ENCODE data around the gene CPNE8. TPM values are rescaled to one million over a fixed set of nuclear protein-coding genes. Genes with fewer than 3 reads are reported as not detected.

The CPNE8 gene
- total and polyA plus RNA-seq, 2 experiments from 2014 or later: 5.9 to 14.5 TPM

- no peak for DNase-seq (ENCODE audit: low spot score)
- H3K9me3 ChIP-seq (ENCODE audit: low read depth): no peaks in the 10 kb centered on the region
- H3K4me1 ChIP-seq (ENCODE audit: insufficient read depth): no peaks in the 10 kb centered on the region
- no peak overlapping the region for H3K4me2 ChIP-seq
- H2AFZ ChIP-seq: no peak overlapping the region
- H3K9me2 ChIP-seq (replicated peaks; ENCODE audit: insufficient read depth): no peaks in the 10 kb centered on the region
- H3K27me3 ChIP-seq: no peaks in the 10 kb centered on the region
- H3K27ac ChIP-seq: no peak overlapping the region
- TF ChIP-seq EZH2 (IDR thresholded peaks at IDR 0.05; ENCODE audit: borderline replicate concordance) (no peak), EZH2phosphoT487 (IDR thresholded peaks at IDR 0.05; ENCODE audit: low read depth, severe bottlenecking, unreplicated experiment) (no peak), CTCF (IDR thresholded peaks at IDR 0.05; ENCODE audit: poor library complexity) (no peak)
- no peaks in the 10 kb centered on the region for H4K20me1 ChIP-seq (ENCODE audit: insufficient read depth, poor library complexity, severe bottlenecking)
- no peaks in the 10 kb centered on the region for H3K79me2 ChIP-seq
- WGBS (ENCODE audit: low lambda C conversion rate, missing lambda C conversion rate): 87% methylated on average over 2 of the region's 2 CpGs
- no peak overlapping the region for H3K4me3 ChIP-seq
- no peaks in the 10 kb centered on the region for H3K36me3 ChIP-seq (replicated peaks; ENCODE audit: insufficient read depth, low read depth)
These were observed 214.2 kb downstream of the CPNE8 start for GRCh38 chr12:38691164-38691563.

GRCh38 chr12:38690646-38691045 lies 214.7 kb downstream of the CPNE8 start:
- H3K4me1 ChIP-seq (ENCODE audit: insufficient read depth): no peaks in the 10 kb centered on the region
- TF ChIP-seq CTCF (IDR thresholded peaks at IDR 0.05; ENCODE audit: poor library complexity) (no peak), EZH2phosphoT487 (IDR thresholded peaks at IDR 0.05; ENCODE audit: low read depth, severe bottlenecking, unreplicated experiment) (no peak), EZH2 (IDR thresholded peaks at IDR 0.05; ENCODE audit: borderline replicate concordance) (no peak)
- H3K9me2 ChIP-seq (replicated peaks; ENCODE audit: insufficient read depth): no peaks in the 10 kb centered on the region
- no peak overlapping the region for H3K4me3 ChIP-seq
- no peaks in the 10 kb centered on the region for H3K36me3 ChIP-seq (replicated peaks; ENCODE audit: insufficient read depth, low read depth)
- no peaks in the 10 kb centered on the region for H3K9me3 ChIP-seq (ENCODE audit: low read depth)
- H2AFZ ChIP-seq: no peak overlapping the region
- H3K27ac ChIP-seq: no peak overlapping the region
- no peaks in the 10 kb centered on the region for H3K27me3 ChIP-seq
- no peaks in the 10 kb centered on the region for H4K20me1 ChIP-seq (ENCODE audit: insufficient read depth, poor library complexity, severe bottlenecking)
- no peak overlapping the region for H3K4me2 ChIP-seq
- no peak for DNase-seq (ENCODE audit: low spot score)
- no peaks in the 10 kb centered on the region for H3K79me2 ChIP-seq

GRCh38 chr12:38689704-38690103 lies 215.7 kb downstream of the CPNE8 start:
- Histone ChIP-seq H3K4me1 (ENCODE audit: insufficient read depth) (no peaks in the 10 kb centered on the region), H3K79me2 (no peaks in the 10 kb centered on the region), H3K36me3 (replicated peaks; ENCODE audit: insufficient read depth, low read depth) (no peaks in the 10 kb centered on the region), H3K27me3 (no peaks in the 10 kb centered on the region), H3K9me2 (replicated peaks; ENCODE audit: insufficient read depth) (no peaks in the 10 kb centered on the region), H2AFZ (no peak overlapping the region), H4K20me1 (ENCODE audit: insufficient read depth, poor library complexity, severe bottlenecking) (no peaks in the 10 kb centered on the region), H3K4me3 (no peak overlapping the region), H3K9me3 (ENCODE audit: low read depth) (no peaks in the 10 kb centered on the region), H3K4me2 (no peak overlapping the region), H3K27ac (no peak overlapping the region)
- 90% methylated on average over 5 of the region's 5 CpGs for WGBS (ENCODE audit: low lambda C conversion rate, missing lambda C conversion rate)
- TF ChIP-seq EZH2 (IDR thresholded peaks at IDR 0.05; ENCODE audit: borderline replicate concordance) (no peak), EZH2phosphoT487 (IDR thresholded peaks at IDR 0.05; ENCODE audit: low read depth, severe bottlenecking, unreplicated experiment) (no peak), CTCF (IDR thresholded peaks at IDR 0.05; ENCODE audit: poor library complexity) (no peak)
- DNase-seq (ENCODE audit: low spot score): no peak

GRCh38 chr12:38689195-38689594 lies 216.2 kb downstream of the CPNE8 start:
- Histone ChIP-seq H3K4me3 (no peak overlapping the region), H2AFZ (no peak overlapping the region), H4K20me1 (ENCODE audit: insufficient read depth, poor library complexity, severe bottlenecking) (no peaks in the 10 kb centered on the region), H3K9me3 (ENCODE audit: low read depth) (no peaks in the 10 kb centered on the region), H3K27me3 (no peaks in the 10 kb centered on the region), H3K36me3 (replicated peaks; ENCODE audit: insufficient read depth, low read depth) (no peaks in the 10 kb centered on the region), H3K9me2 (replicated peaks; ENCODE audit: insufficient read depth) (no peaks in the 10 kb centered on the region), H3K27ac (no peak overlapping the region), H3K4me2 (no peak overlapping the region), H3K4me1 (ENCODE audit: insufficient read depth) (no peaks in the 10 kb centered on the region), H3K79me2 (no peaks in the 10 kb centered on the region)
- DNase-seq (ENCODE audit: low spot score): no peak
- TF ChIP-seq EZH2phosphoT487 (IDR thresholded peaks at IDR 0.05; ENCODE audit: low read depth, severe bottlenecking, unreplicated experiment): no peak
- TF ChIP-seq EZH2 (IDR thresholded peaks at IDR 0.05; ENCODE audit: borderline replicate concordance): no peak
- 65% methylated on average over 1 of the region's 1 CpG for WGBS (ENCODE audit: low lambda C conversion rate, missing lambda C conversion rate)

Data from hepatocyte (in vitro differentiated cells).